ENCODE data around the gene FREM1.

The FREM1 gene

GRCh38 chr9:14702200-14702720, 208.0 kb downstream of the FREM1 start:
- no peak for DNase-seq (ENCODE audit: low read depth in 3 of 3)

GRCh38 chr9:14693251-14693861, 216.9 kb downstream of the FREM1 start, which contains the start of gene ZDHHC21:
ZDHHC21 (minus strand) TSS chr9:14693432; CDS start chr9:14674340, 19,092 bp downstream.
- DNase-seq (ENCODE audit: low read depth in 3 of 3) = peak; percentile 12 to 63 (median 34)

GRCh38 chr9:14692470-14693250, 217.6 kb downstream of the FREM1 start:
- DNase-seq (ENCODE audit: low read depth in 3 of 3) = peak in 2 of 3 experiments; percentile 11 to 28

GRCh38 chr9:14690948-14691730, 219.1 kb downstream of the FREM1 start:
- no peak for DNase-seq (ENCODE audit: low read depth in 3 of 3)

DNA sequence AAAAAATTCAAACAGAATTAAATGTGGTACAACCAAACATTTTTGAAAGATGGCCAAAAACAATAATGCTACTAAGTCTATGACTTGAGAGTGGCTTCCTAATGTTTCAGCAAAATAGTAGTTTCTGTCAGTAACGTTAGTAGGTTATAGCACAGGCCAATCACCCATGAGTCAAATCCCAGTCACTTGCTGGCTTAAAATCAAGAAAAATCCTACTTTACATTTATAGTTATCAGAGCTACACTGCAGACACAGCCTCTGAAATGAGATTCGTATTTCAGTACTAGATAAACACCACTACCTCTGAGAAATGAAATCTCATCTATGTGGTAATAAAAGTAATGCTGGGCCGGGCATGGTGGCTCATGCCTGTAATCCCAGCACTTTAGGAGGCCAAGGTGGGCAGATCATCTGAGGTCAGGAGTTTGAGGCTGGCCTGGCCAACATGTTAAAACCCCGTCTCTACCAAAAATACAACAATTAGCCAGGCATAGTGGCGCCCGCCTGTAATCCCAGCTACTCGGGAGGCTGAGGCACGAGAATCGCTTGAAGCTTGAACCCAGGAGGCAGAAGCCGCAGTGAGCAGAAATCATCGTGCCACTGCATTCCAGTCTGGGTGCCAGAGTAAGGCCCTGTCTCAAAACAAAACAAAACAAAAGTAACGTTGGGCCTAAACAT, 223.0 kb downstream of the FREM1 start:
- DNase-seq (ENCODE audit: low read depth in 3 of 3) = no peak

DNA sequence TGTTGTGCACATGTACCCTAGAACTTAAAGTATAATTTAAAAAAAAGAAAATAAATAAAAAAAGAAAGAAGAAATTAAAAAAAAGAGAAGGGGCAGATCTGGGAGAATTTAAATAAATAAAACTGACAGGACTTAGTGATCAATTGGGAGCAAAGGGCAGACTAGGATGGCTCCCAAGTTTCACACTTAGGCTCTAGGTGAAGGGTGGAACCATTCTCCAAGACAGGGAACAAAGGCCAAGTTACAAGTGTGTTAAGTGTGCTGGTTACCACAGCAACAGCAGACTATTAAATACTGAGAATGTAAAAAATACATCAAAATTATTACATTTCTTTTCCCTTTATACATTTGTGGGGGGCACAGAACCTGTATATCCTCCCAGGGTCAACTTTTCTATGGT, 224.1 kb downstream of the FREM1 start:
- DNase-seq (ENCODE audit: low read depth in 3 of 3) = no peak
